DMS 273 (cell line): ENCODE results near the gene MBD1.
"Not testable (repeated sequence)": the region's sequence is repeated elsewhere in the genome, so short reads cannot be mapped to it uniquely, and the experiment has no call there.

Source experiments
- DNase-seq: peaks from one replicate; lab custom pipeline; 2025; ENCODE audit not compliant: unreplicated experiment; lab: John Stamatoyannopoulos, UW

Gene MBD1

GRCh38 chr18:50275503-50276036 is 5.8 kb downstream of the MBD1 start:
- no peak for DNase-seq

GRCh38 chr18:50274941-50275340 is 6.4 kb downstream of the MBD1 start:
- DNase-seq = no peak

- DNase-seq = no peak
Measured at GRCh38 chr18:50274044-50274442, 7.3 kb downstream of the MBD1 start.

GRCh38 chr18:50273203-50274043 is 7.9 kb downstream of the MBD1 start:
- DNase-seq = no peak

- DNase-seq = no peak
Measured at GRCh38 chr18:50272568-50272967, 8.8 kb downstream of the MBD1 start.

- peak; percentile 36 for DNase-seq
Measured at GRCh38 chr18:50268022-50268747, 13.1 kb downstream of the MBD1 start.

- peak; percentile 94 for DNase-seq
Measured at GRCh38 chr18:50266248-50266704, 15.0 kb downstream of the MBD1 start, which contains the start of gene CFAP53. CFAP53 (minus strand) TSS chr18:50266495; CDS start chr18:50266404, 91 bp downstream.

- no peak for DNase-seq
Measured at GRCh38 chr18:50262977-50263376, 18.3 kb downstream of the MBD1 start.

GRCh38 chr18:50250935-50251334 is 30.4 kb downstream of the MBD1 start:
- DNase-seq = no peak

- DNase-seq = no peak
Measured at GRCh38 chr18:50249576-50249975, 31.7 kb downstream of the MBD1 start.

- DNase-seq = no peak
Measured at GRCh38 chr18:50247561-50247960, 33.8 kb downstream of the MBD1 start.

GRCh38 chr18:50241768-50242167 is 39.6 kb downstream of the MBD1 start:
- DNase-seq = not testable (repeated sequence)

GRCh38 chr18:50240080-50240563 is 41.2 kb downstream of the MBD1 start:
- DNase-seq = no peak

- DNase-seq = no peak
Measured at GRCh38 chr18:50232419-50232818, 48.9 kb downstream of the MBD1 start.

- DNase-seq = no peak
Measured at GRCh38 chr18:50231621-50232020, 49.7 kb downstream of the MBD1 start.

GRCh38 chr18:50220249-50220648 is 61.1 kb downstream of the MBD1 start:
- not testable (repeated sequence) for DNase-seq
